SK-N-SH (cell line): ENCODE results near the gene ZNF746. TPM values are rescaled to one million over a fixed set of nuclear protein-coding genes. Genes with fewer than 3 reads are reported as not detected.

ENCODE experiments used
- CTCF ChIA-PET: fragments of 300-600, 350-600 bp; formaldehyde crosslinking; extraction: SDS; loops from one replicate; lab custom pipeline; 2021; lab: Yijun Ruan, JAX
- POLR2A ChIA-PET: fragments of 350-600 bp; sonication (Branson Sonifier 250); formaldehyde crosslinking; extraction: SDS; loops from one replicate; lab custom pipeline; 2020; ENCODE audit warnings: antibody characterized with exemption, inconsistent platforms; lab: Yijun Ruan, JAX
- DNase-seq: peaks from one replicate; pipeline ENCODE4 v3.0.0; 2012
- H2AFZ ChIP-seq: fragments of 200-600 bp; sonication (generic); 2 replicates; pipeline ENCODE4 v1.8.1; 2016; ENCODE audit warnings: antibody characterized with exemption, mild to moderate bottlenecking, low read depth
- H3F3A ChIP-seq: fragments of 200-600 bp; sonication (generic); replicated peaks from 2 replicates; pipeline ENCODE3; 2016; ENCODE audit warnings: antibody characterized with exemption, mild to moderate bottlenecking; ENCODE audit not compliant: insufficient read depth
- H3K27ac ChIP-seq, 2 experiments: fragments of 200-500 bp in 1 of 2; fragments of 200-600 bp in 1 of 2; sonication (Bioruptor generic) in 1 of 2; sonication (generic), shearing (Covaris generic) in 1 of 2; 2 replicates each; pipeline versions ENCODE4 v1.5.1 to v1.6.1; 2014 to 2016; ENCODE audit warnings: low read depth in 2 of 2, inconsistent platforms in 1 of 2, low read length in 1 of 2, mild to moderate bottlenecking in 1 of 2, mixed read lengths in 1 of 2
- H3K27me3 ChIP-seq: fragments of 200-600 bp; sonication (generic), shearing (Covaris generic); 2 replicates; pipeline ENCODE4 v1.6.1; 2016; ENCODE audit warnings: mixed run types; ENCODE audit not compliant: insufficient read depth
- H3K36me3 ChIP-seq, 2 experiments: fragments of 200-500 bp in 1 of 2; fragments of 200-600 bp in 1 of 2; sonication (Bioruptor generic) in 1 of 2; sonication (generic) in 1 of 2; replicated peaks in 1 of 2; 2 replicates each; pipeline versions ENCODE3 to v1.5.1; 2014 to 2016; ENCODE audit warnings: low read length in 1 of 2, mild to moderate bottlenecking in 1 of 2; ENCODE audit not compliant: insufficient read depth in 2 of 2, control insufficient read depth in 1 of 2
- H3K4me1 ChIP-seq, 2 experiments: fragments of 200-500 bp in 1 of 2; fragments of 200-600 bp in 1 of 2; sonication (Bioruptor generic) in 1 of 2; sonication (generic), shearing (Covaris generic) in 1 of 2; 2 replicates each; pipeline versions ENCODE4 v1.5.1 to v1.6.1; 2014 to 2016; ENCODE audit warnings: low read depth in 1 of 2, low read length in 1 of 2, mixed run types in 1 of 2; ENCODE audit not compliant: insufficient read depth in 2 of 2, control insufficient read depth in 1 of 2
- H3K4me2 ChIP-seq: fragments of 200-600 bp; sonication (generic), shearing (Covaris generic); 2 replicates; pipeline ENCODE4 v1.6.1; 2017; ENCODE audit warnings: mixed run types
- H3K4me3 ChIP-seq, 2 experiments: fragments of 200-500 bp in 1 of 2; fragments of 200-600 bp in 1 of 2; sonication (Bioruptor generic) in 1 of 2; sonication (generic), shearing (Covaris generic) in 1 of 2; 2 replicates each; pipeline versions ENCODE4 v1.5.1 to v1.8.1; 2014 to 2016; ENCODE audit warnings: low read depth in 2 of 2, inconsistent platforms in 1 of 2, low read length in 1 of 2, mild to moderate bottlenecking in 1 of 2, mixed read lengths in 1 of 2, moderate library complexity in 1 of 2
- H3K79me2 ChIP-seq: fragments of 200-600 bp; sonication (generic); 2 replicates; pipeline ENCODE4 v1.8.1; 2017; ENCODE audit warnings: mild to moderate bottlenecking; ENCODE audit not compliant: insufficient read depth
- H3K9ac ChIP-seq: fragments of 200-600 bp; sonication (generic); 2 replicates; pipeline ENCODE4 v1.6.1; 2017; ENCODE audit warnings: mixed run types
- H3K9me2 ChIP-seq: fragments of 200-600 bp; sonication (generic); 2 replicates; pipeline ENCODE4 v1.6.1; 2017; ENCODE audit warnings: mixed run types
- H3K9me3 ChIP-seq: fragments of 200-600 bp; sonication (generic); 2 replicates; pipeline ENCODE4 v1.6.1; 2017; ENCODE audit warnings: mixed run types, mild to moderate bottlenecking, moderate library complexity
- H4K20me1 ChIP-seq: fragments of 200-600 bp; sonication (generic); 2 replicates; pipeline ENCODE4 v1.6.1; 2017; ENCODE audit warnings: mild to moderate bottlenecking, mixed run types; ENCODE audit not compliant: insufficient read depth
- CHD2 ChIP-seq: fragments of 150-350 bp; IDR thresholded peaks from 2 replicates; pipeline ENCODE4 v1.6.1; 2018; ENCODE audit warnings: low read length; ENCODE audit not compliant: partially characterized antibody
- EP300 ChIP-seq, 2 experiments: IDR thresholded peaks; 2 replicates each; pipeline versions ENCODE4 v1.4.0 to v1.6.1; 2012; ENCODE audit warnings: borderline replicate concordance in 1 of 2, low read depth in 1 of 2, low read length in 1 of 2
- FOXJ3 ChIP-seq: sonication (generic); formaldehyde crosslinking; IDR thresholded peaks from 2 replicates; pipeline ENCODE4 v1.5.1; 2020; ENCODE audit warnings: mild to moderate bottlenecking, missing genetic modification reagents
- JUND ChIP-seq: IDR thresholded peaks from 2 replicates; pipeline ENCODE4 v1.4.0; 2012
- MEF2A ChIP-seq: IDR thresholded peaks from 2 replicates; pipeline ENCODE4 v1.4.0; 2012; ENCODE audit warnings: low read depth, borderline replicate concordance
- NFIC ChIP-seq: IDR thresholded peaks from 2 replicates; pipeline ENCODE4 v1.4.0; 2012; ENCODE audit warnings: borderline replicate concordance
- NRF1 ChIP-seq: IDR thresholded peaks from 2 replicates; pipeline ENCODE4 v1.6.1; 2012; ENCODE audit warnings: low read depth, mild to moderate bottlenecking, low read length
- PBX3 ChIP-seq: IDR thresholded peaks from 2 replicates; pipeline ENCODE4; 2012
- RAD21 ChIP-seq: IDR thresholded peaks from 2 replicates; pipeline ENCODE4 v1.6.1; 2012; ENCODE audit warnings: mild to moderate bottlenecking, low read length
- RFX5 ChIP-seq: IDR thresholded peaks from 2 replicates; pipeline ENCODE4 v1.6.1; 2012; ENCODE audit warnings: mild to moderate bottlenecking, improper control_type of control experiment, low read length
- RXRA ChIP-seq: IDR thresholded peaks from 2 replicates; pipeline ENCODE4 v1.4.0; 2012; ENCODE audit warnings: low read depth, mild to moderate bottlenecking, borderline replicate concordance
- SIN3A ChIP-seq: IDR thresholded peaks from 2 replicates; pipeline ENCODE4 v1.6.1; 2012; ENCODE audit warnings: low read depth, mild to moderate bottlenecking, low read length, moderate library complexity, borderline replicate concordance
- SMC3 ChIP-seq: IDR thresholded peaks from 2 replicates; pipeline ENCODE4 v1.6.1; 2012; ENCODE audit warnings: low read depth, low read length, improper control_type of control experiment
- TAF1 ChIP-seq: IDR thresholded peaks from 2 replicates; pipeline ENCODE4 v1.6.1; 2012; ENCODE audit warnings: low read depth, mild to moderate bottlenecking, low read length, moderate library complexity, borderline replicate concordance
- TEAD4 ChIP-seq: IDR thresholded peaks from 2 replicates; pipeline ENCODE4 v1.4.0; 2012; ENCODE audit warnings: mild to moderate bottlenecking, borderline replicate concordance; ENCODE audit not compliant: insufficient read depth
- USF2 ChIP-seq: fragments of 150-350 bp; IDR thresholded peaks from 2 replicates; pipeline ENCODE4 v1.6.1; 2017; ENCODE audit warnings: antibody characterized with exemption, low read length, low read depth, borderline replicate concordance
- WGBS: methylation state at CpG from one replicate; pipeline ENCODE4 v1.1.6; 2017; ENCODE audit warnings: low lambda C conversion rate; 5-methylcytosine and 5-hydroxymethylcytosine counted together
- polyA plus RNA-seq, 3 experiments: library from polyadenylated mRNA; depleted of rRNA; stranded (reverse); fragments of >200 nt; gene quantifications; 2 replicates each; pipeline ENCODE4 v1.2.3, GENCODE V29; 2012
- TF ChIP-seq, protein P1 (sequence below): fragments of 200-600 bp; sonication (generic); IDR thresholded peaks from 2 replicates; pipeline ENCODE4 v1.6.1; 2017; ENCODE audit warnings: antibody characterized with exemption, mild to moderate bottlenecking, moderate library complexity
- TF ChIP-seq, protein P2 (sequence below): IDR thresholded peaks from 2 replicates; pipeline ENCODE4 v1.4.0; 2012; ENCODE audit warnings: low read depth, borderline replicate concordance
- TF ChIP-seq, protein P3 (sequence below): fragments of 150-350 bp; IDR thresholded peaks from 2 replicates; pipeline ENCODE4 v1.6.1; 2016; ENCODE audit warnings: mild to moderate bottlenecking, low read depth, low read length

The ZNF746 gene
- polyA plus RNA-seq, 1 of the 3 experiments (the other 2 are of a cell fraction): 11.1 TPM

DNA sequence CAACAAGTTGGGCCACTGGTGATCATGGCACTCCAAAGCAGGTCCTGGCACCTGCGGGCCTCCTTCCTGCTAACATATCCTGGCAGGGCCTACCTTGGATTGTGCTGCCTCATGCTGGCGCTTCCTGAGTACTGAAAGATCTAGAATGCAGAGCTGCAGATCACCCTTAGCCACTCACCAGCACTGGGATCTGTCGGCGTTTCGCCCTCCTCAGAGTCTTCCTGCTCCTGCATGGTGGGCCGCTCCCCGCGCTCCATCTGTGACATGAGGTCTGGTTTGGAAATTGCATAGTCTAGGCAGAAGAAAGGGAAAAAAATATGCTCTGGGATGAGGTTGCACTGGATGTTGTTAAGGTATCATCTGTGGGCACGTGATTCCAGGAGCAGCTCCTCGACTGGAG is 46.8 kb downstream of the ZNF746 start:
- no peaks in the 10 kb centered on the region for H3K4me1 ChIP-seq
- 0 out of 2 replicates have a peak, but pooled peaks cover 2% of the 10 kb centered on the region for H3K79me2 ChIP-seq
- DNase-seq: no peak
- H3K4me2 ChIP-seq: no peak overlapping the region
- no peak overlapping the region for H3K4me3 ChIP-seq
- no peaks in the 10 kb centered on the region for H4K20me1 ChIP-seq
- H3K9ac ChIP-seq: no peak overlapping the region
- no peak overlapping the region for H3K27ac ChIP-seq
- no peak overlapping the region for H2AFZ ChIP-seq
- peaks cover 59 to 73% of the 10 kb centered on the region in 2 experiments for H3K36me3 ChIP-seq
- H3F3A ChIP-seq: no peaks in the 10 kb centered on the region
- ChIA-PET POLR2A (no interaction called here), CTCF (interaction anchor here (1.0 kb wide), 1 partner anchor 29 kb away, joined by 3 read pairs; no protein-coding TSS in a partner anchor)
- TF ChIP-seq, protein P1, sequence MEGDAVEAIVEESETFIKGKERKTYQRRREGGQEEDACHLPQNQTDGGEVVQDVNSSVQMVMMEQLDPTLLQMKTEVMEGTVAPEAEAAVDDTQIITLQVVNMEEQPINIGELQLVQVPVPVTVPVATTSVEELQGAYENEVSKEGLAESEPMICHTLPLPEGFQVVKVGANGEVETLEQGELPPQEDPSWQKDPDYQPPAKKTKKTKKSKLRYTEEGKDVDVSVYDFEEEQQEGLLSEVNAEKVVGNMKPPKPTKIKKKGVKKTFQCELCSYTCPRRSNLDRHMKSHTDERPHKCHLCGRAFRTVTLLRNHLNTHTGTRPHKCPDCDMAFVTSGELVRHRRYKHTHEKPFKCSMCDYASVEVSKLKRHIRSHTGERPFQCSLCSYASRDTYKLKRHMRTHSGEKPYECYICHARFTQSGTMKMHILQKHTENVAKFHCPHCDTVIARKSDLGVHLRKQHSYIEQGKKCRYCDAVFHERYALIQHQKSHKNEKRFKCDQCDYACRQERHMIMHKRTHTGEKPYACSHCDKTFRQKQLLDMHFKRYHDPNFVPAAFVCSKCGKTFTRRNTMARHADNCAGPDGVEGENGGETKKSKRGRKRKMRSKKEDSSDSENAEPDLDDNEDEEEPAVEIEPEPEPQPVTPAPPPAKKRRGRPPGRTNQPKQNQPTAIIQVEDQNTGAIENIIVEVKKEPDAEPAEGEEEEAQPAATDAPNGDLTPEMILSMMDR: no peak
- no peak for TF ChIP-seq JUND
- TF ChIP-seq, protein P2, sequence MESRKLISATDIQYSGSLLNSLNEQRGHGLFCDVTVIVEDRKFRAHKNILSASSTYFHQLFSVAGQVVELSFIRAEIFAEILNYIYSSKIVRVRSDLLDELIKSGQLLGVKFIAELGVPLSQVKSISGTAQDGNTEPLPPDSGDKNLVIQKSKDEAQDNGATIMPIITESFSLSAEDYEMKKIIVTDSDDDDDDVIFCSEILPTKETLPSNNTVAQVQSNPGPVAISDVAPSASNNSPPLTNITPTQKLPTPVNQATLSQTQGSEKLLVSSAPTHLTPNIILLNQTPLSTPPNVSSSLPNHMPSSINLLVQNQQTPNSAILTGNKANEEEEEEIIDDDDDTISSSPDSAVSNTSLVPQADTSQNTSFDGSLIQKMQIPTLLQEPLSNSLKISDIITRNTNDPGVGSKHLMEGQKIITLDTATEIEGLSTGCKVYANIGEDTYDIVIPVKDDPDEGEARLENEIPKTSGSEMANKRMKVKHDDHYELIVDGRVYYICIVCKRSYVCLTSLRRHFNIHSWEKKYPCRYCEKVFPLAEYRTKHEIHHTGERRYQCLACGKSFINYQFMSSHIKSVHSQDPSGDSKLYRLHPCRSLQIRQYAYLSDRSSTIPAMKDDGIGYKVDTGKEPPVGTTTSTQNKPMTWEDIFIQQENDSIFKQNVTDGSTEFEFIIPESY: no peak
- no peak for TF ChIP-seq TAF1
- no peak for TF ChIP-seq SIN3A
- no peak for TF ChIP-seq CHD2
- no peak for TF ChIP-seq MEF2A
- TF ChIP-seq RXRA: no peak
- TF ChIP-seq RFX5: no peak
- TF ChIP-seq TEAD4: no peak
- TF ChIP-seq, all 33 proteins: peak for 0
- no peaks in the 10 kb centered on the region for H3K9me3 ChIP-seq
- no peaks in the 10 kb centered on the region for H3K9me2 ChIP-seq
- no peaks in the 10 kb centered on the region for H3K27me3 ChIP-seq
- 94% methylated on average over 9 of the region's 10 CpGs for WGBS

GRCh38 chr7:149449897-149450296 is 47.7 kb downstream of the ZNF746 start:
- CTCF ChIA-PET: no interaction called here

More at GRCh38 chr7:149449897-149450296, 47.7 kb downstream of the ZNF746 start:
- DNase-seq: no peak
- Histone ChIP-seq H2AFZ (no peak overlapping the region), H3K4me3 (no peak overlapping the region), H3K27ac (no peak overlapping the region), H3K36me3 (peaks cover 58 to 73% of the 10 kb centered on the region in 2 experiments), H3K27me3 (no peaks in the 10 kb centered on the region), H3K9me3 (no peaks in the 10 kb centered on the region), H3F3A (peaks cover 4% of the 10 kb centered on the region), H3K4me1 (no peaks in the 10 kb centered on the region), H4K20me1 (no peaks in the 10 kb centered on the region), H3K9ac (no peak overlapping the region), H3K79me2 (no peaks in the 10 kb centered on the region), H3K4me2 (no peak overlapping the region), H3K9me2 (no peaks in the 10 kb centered on the region)
- POLR2A ChIA-PET: no interaction called here
- TF ChIP-seq TAF1 (no peak), EP300 (IDR thresholded peaks at IDR 0.05; ENCODE audit: borderline replicate concordance in 1 of 2, low read depth in 1 of 2, low read length in 1 of 2) (no peak), NFIC (no peak), NRF1 (no peak), RAD21 (no peak), PBX3 (no peak), FOXJ3 (CRISPR knock-in tag) (no peak), RFX5 (no peak), SMC3 (no peak), USF2 (no peak)
- TF ChIP-seq, protein P1: no peak
- TF ChIP-seq, protein P3, sequence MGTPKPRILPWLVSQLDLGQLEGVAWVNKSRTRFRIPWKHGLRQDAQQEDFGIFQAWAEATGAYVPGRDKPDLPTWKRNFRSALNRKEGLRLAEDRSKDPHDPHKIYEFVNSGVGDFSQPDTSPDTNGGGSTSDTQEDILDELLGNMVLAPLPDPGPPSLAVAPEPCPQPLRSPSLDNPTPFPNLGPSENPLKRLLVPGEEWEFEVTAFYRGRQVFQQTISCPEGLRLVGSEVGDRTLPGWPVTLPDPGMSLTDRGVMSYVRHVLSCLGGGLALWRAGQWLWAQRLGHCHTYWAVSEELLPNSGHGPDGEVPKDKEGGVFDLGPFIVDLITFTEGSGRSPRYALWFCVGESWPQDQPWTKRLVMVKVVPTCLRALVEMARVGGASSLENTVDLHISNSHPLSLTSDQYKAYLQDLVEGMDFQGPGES: no peak
- WGBS: 100% methylated on average over 6 of the region's 6 CpGs
